GM23338 (cell line): ENCODE data around the gene TTC12. TPM values are rescaled to one million over a fixed set of nuclear protein-coding genes. Genes with fewer than 3 reads are reported as not detected.

Experiments used
- ATAC-seq: fragments of 200-7000 bp; cut with Tn5 transposase; 3 replicates; pipeline ENCODE4 v1.9.1; 2020
- DNase-seq: peaks from one replicate; pipeline ENCODE4 v3.0.0-alpha.2; 2015; ENCODE audit warnings: low spot score
- H2AFZ ChIP-seq: fragments of 200-600 bp; sonication (generic); 2 replicates; pipeline ENCODE4 v1.8.0; 2016; ENCODE audit warnings: antibody characterized with exemption, mild to moderate bottlenecking, moderate library complexity
- H3F3A ChIP-seq: fragments of 200-600 bp; sonication (generic); replicated peaks from 2 replicates; pipeline ENCODE4 v1.8.0; 2017; ENCODE audit warnings: antibody characterized with exemption, mixed run types, low read depth
- H3K27ac ChIP-seq: fragments of 200-600 bp; sonication (generic); 2 replicates; pipeline ENCODE4 v1.6.1; 2016; ENCODE audit warnings: low read depth
- H3K27me3 ChIP-seq: fragments of 200-600 bp; sonication (generic); 2 replicates; pipeline ENCODE4 v1.8.0; 2016; ENCODE audit warnings: mild to moderate bottlenecking, mixed run types, moderate library complexity; ENCODE audit not compliant: insufficient read depth
- H3K36me3 ChIP-seq: fragments of 200-600 bp; sonication (generic); 2 replicates; pipeline ENCODE4 v1.8.0; 2016; ENCODE audit warnings: mild to moderate bottlenecking; ENCODE audit not compliant: insufficient read depth
- H3K4me1 ChIP-seq: fragments of 200-600 bp; sonication (generic); 2 replicates; pipeline ENCODE4 v1.8.0; 2016; ENCODE audit warnings: mild to moderate bottlenecking, moderate library complexity; ENCODE audit not compliant: insufficient read depth
- H3K4me2 ChIP-seq: fragments of 200-600 bp; sonication (generic); 2 replicates; pipeline ENCODE4 v1.7.1; 2017; ENCODE audit warnings: mixed run types
- H3K4me3 ChIP-seq: fragments of 200-600 bp; sonication (generic); 2 replicates; pipeline ENCODE4 v1.6.1; 2016; ENCODE audit warnings: mixed run types
- H3K79me2 ChIP-seq: fragments of 200-600 bp; sonication (generic); replicated peaks from 2 replicates; pipeline ENCODE4 v1.8.0; 2017; ENCODE audit warnings: mild to moderate bottlenecking; ENCODE audit not compliant: insufficient read depth
- H3K9me2 ChIP-seq: fragments of 200-600 bp; sonication (generic); 2 replicates; pipeline ENCODE4 v1.8.0; 2017; ENCODE audit not compliant: insufficient read depth
- H4K20me1 ChIP-seq: fragments of 200-600 bp; sonication (generic); replicated peaks from 2 replicates; pipeline ENCODE4 v1.8.0; 2017; ENCODE audit warnings: mild to moderate bottlenecking; ENCODE audit not compliant: insufficient read depth
- H3K27ac Mint-ChIP-seq: 2 replicates; pipeline ENCODE4 v1.8.0; 2020; ENCODE audit warnings: inconsistent platforms, mild to moderate bottlenecking, moderate library complexity, mixed read lengths
- H3K27me3 Mint-ChIP-seq: 3 replicates; pipeline ENCODE4 v1.8.0; 2022; ENCODE audit warnings: low read depth, mild to moderate bottlenecking, moderate library complexity, mixed read lengths, inconsistent platforms; ENCODE audit not compliant: insufficient read depth, poor library complexity
- H3K36me3 Mint-ChIP-seq: 3 replicates; pipeline ENCODE4 v1.8.0; 2021; ENCODE audit warnings: low read depth, mild to moderate bottlenecking, inconsistent platforms, moderate library complexity, mixed read lengths
- H3K4me1 Mint-ChIP-seq: 3 replicates; pipeline ENCODE4 v1.8.0; 2020; ENCODE audit warnings: mild to moderate bottlenecking, inconsistent platforms, mixed read lengths
- H3K4me3 Mint-ChIP-seq: 3 replicates; pipeline ENCODE4 v1.8.0; 2021; ENCODE audit warnings: moderate library complexity, mild to moderate bottlenecking, inconsistent platforms, mixed read lengths
- H3K9me3 Mint-ChIP-seq: 3 replicates; pipeline ENCODE4 v1.8.0; 2020; ENCODE audit warnings: moderate library complexity, mild to moderate bottlenecking, inconsistent platforms, mixed read lengths
- EZH2 ChIP-seq: fragments of 200-600 bp; sonication (generic); IDR thresholded peaks from one replicate; pipeline ENCODE4 v1.8.0; 2017; ENCODE audit warnings: antibody characterized with exemption, mild to moderate bottlenecking, low read depth; ENCODE audit not compliant: unreplicated experiment
- NANOG ChIP-seq: IDR thresholded peaks from 2 replicates; pipeline ENCODE4 v1.6.1; 2016; ENCODE audit warnings: antibody characterized with exemption, borderline replicate concordance
- POLR2AphosphoS5 ChIP-seq: IDR thresholded peaks from 2 replicates; pipeline ENCODE4 v1.6.1; 2016; ENCODE audit warnings: antibody characterized with exemption, low read depth
- STAT1 ChIP-seq: IDR thresholded peaks from one replicate; pipeline ENCODE4 v1.6.1; 2016; ENCODE audit warnings: antibody characterized with exemption; ENCODE audit not compliant: unreplicated experiment
- ZNF114 ChIP-seq: fragments of 250-450 bp; sonication (Bioruptor Pico); IDR thresholded peaks from 2 replicates; pipeline ENCODE4 v1.5.0; 2020; ENCODE audit warnings: mild to moderate bottlenecking, moderate library complexity
- polyA plus RNA-seq: library from polyadenylated mRNA; unstranded; fragments of >200 nt; fragmentation: Nextera tagmentation; extraction: Ambion mirVana; gene quantifications from 2 replicates; pipeline ENCODE4 v1.2.1, GENCODE V29; 2016
- total RNA-seq: library from RNA; depleted of rRNA; stranded (reverse); fragments of >200 nt; shearing (Covaris generic); gene quantifications from 2 replicates; pipeline ENCODE4 v1.2.3, GENCODE V29; 2014
- TF ChIP-seq, protein P1 (sequence below), 2 experiments: fragments of 200-600 bp in 1 of 2; sonication (generic) in 1 of 2; conservative IDR thresholded peaks; 2 replicates each; pipeline versions ENCODE4 v1.5.1 to v1.6.1; 2016 to 2017; ENCODE audit warnings: antibody characterized with exemption in 2 of 2, low read depth in 2 of 2, mild to moderate bottlenecking in 2 of 2, moderate library complexity in 1 of 2
- TF ChIP-seq, protein P2 (sequence below): IDR thresholded peaks from one replicate; pipeline ENCODE4 v1.6.1; 2018; ENCODE audit warnings: antibody characterized with exemption; ENCODE audit not compliant: unreplicated experiment
- TF ChIP-seq, protein P3 (sequence below): IDR thresholded peaks from 2 replicates; pipeline ENCODE4 v1.6.1; 2016; ENCODE audit warnings: antibody characterized with exemption

Gene TTC12
- total and polyA plus RNA-seq, 2 experiments from 2014 or later, result 3.4 to 12.5 TPM

DNA sequence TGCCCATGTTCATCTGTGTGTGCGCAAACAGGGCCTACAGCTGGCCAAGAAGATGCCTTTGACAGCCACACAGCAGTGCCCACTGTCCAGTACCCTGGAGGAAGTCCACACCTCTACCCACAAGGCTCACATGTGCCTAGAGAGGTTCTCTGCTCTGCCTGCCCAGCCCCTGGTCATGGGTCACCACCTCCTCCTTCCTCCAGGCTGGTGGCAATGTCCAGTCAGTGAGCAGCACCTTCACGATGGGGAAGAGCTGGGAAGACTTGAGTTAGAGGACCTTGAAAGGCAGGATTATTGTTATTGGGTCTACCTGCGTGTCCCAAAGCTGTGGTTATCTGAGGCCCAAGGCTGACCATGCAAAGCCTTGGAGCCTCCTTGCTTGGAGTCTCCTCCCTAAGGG, 28.4 kb upstream of the TTC12 start:
- H3K36me3 ChIP-seq, result no peaks in the 10 kb centered on the region
- no peak overlapping the region for H3K4me3 Mint-ChIP-seq
- H3K4me2 ChIP-seq, result no peak overlapping the region
- H3K9me2 ChIP-seq, result no peaks in the 10 kb centered on the region
- H3K4me1 Mint-ChIP-seq, result no peaks in the 10 kb centered on the region
- H3K4me3 ChIP-seq, result no peak overlapping the region
- H3K27me3 Mint-ChIP-seq, result no peaks in the 10 kb centered on the region
- H3K27ac ChIP-seq, result no peak overlapping the region
- H3K27ac Mint-ChIP-seq, result no peak overlapping the region
- H4K20me1 ChIP-seq, result no peaks in the 10 kb centered on the region
- H3K36me3 Mint-ChIP-seq, result no peaks in the 10 kb centered on the region
- H3K4me1 ChIP-seq, result no peaks in the 10 kb centered on the region
- no peaks in the 10 kb centered on the region for H3K27me3 ChIP-seq
- no peak overlapping the region for H2AFZ ChIP-seq
- H3K9me3 Mint-ChIP-seq, result no peaks in the 10 kb centered on the region; the same call in 1 of the 3 replicates
- no peak for DNase-seq
- TF ChIP-seq, protein P1, sequence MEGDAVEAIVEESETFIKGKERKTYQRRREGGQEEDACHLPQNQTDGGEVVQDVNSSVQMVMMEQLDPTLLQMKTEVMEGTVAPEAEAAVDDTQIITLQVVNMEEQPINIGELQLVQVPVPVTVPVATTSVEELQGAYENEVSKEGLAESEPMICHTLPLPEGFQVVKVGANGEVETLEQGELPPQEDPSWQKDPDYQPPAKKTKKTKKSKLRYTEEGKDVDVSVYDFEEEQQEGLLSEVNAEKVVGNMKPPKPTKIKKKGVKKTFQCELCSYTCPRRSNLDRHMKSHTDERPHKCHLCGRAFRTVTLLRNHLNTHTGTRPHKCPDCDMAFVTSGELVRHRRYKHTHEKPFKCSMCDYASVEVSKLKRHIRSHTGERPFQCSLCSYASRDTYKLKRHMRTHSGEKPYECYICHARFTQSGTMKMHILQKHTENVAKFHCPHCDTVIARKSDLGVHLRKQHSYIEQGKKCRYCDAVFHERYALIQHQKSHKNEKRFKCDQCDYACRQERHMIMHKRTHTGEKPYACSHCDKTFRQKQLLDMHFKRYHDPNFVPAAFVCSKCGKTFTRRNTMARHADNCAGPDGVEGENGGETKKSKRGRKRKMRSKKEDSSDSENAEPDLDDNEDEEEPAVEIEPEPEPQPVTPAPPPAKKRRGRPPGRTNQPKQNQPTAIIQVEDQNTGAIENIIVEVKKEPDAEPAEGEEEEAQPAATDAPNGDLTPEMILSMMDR (conservative IDR thresholded peaks at IDR 0.05; ENCODE audit: low read depth in 2 of 2), result no peak
- TF ChIP-seq ZNF114 (CRISPR knock-in tag) (no peak), EZH2 (no peak), NANOG (no peak), POLR2AphosphoS5 (no peak), STAT1 (no peak)
- TF ChIP-seq, protein P2, sequence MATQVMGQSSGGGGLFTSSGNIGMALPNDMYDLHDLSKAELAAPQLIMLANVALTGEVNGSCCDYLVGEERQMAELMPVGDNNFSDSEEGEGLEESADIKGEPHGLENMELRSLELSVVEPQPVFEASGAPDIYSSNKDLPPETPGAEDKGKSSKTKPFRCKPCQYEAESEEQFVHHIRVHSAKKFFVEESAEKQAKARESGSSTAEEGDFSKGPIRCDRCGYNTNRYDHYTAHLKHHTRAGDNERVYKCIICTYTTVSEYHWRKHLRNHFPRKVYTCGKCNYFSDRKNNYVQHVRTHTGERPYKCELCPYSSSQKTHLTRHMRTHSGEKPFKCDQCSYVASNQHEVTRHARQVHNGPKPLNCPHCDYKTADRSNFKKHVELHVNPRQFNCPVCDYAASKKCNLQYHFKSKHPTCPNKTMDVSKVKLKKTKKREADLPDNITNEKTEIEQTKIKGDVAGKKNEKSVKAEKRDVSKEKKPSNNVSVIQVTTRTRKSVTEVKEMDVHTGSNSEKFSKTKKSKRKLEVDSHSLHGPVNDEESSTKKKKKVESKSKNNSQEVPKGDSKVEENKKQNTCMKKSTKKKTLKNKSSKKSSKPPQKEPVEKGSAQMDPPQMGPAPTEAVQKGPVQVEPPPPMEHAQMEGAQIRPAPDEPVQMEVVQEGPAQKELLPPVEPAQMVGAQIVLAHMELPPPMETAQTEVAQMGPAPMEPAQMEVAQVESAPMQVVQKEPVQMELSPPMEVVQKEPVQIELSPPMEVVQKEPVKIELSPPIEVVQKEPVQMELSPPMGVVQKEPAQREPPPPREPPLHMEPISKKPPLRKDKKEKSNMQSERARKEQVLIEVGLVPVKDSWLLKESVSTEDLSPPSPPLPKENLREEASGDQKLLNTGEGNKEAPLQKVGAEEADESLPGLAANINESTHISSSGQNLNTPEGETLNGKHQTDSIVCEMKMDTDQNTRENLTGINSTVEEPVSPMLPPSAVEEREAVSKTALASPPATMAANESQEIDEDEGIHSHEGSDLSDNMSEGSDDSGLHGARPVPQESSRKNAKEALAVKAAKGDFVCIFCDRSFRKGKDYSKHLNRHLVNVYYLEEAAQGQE, result no peak
- TF ChIP-seq, protein P3, sequence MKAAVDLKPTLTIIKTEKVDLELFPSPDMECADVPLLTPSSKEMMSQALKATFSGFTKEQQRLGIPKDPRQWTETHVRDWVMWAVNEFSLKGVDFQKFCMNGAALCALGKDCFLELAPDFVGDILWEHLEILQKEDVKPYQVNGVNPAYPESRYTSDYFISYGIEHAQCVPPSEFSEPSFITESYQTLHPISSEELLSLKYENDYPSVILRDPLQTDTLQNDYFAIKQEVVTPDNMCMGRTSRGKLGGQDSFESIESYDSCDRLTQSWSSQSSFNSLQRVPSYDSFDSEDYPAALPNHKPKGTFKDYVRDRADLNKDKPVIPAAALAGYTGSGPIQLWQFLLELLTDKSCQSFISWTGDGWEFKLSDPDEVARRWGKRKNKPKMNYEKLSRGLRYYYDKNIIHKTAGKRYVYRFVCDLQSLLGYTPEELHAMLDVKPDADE, result no peak
- no peaks in the 10 kb centered on the region for H3K79me2 ChIP-seq
- no peak for ATAC-seq
- H3F3A ChIP-seq, result no peaks in the 10 kb centered on the region
